A673 (cell line): ENCODE results near the gene ABHD4.

Source experiments
- CTCF ChIP-seq: fragments of 300-800, 200-600 bp; sonication (generic); conservative IDR thresholded peaks from 2 replicates; pipeline ENCODE4 v1.5.1; 2017; ENCODE audit warnings: low read depth, mild to moderate bottlenecking, antibody characterized with exemption, low read length, moderate library complexity, mixed read lengths
- EZH2 ChIP-seq: fragments of 200-600 bp; sonication (generic); IDR thresholded peaks from 2 replicates; pipeline ENCODE4 v1.6.1; 2017; ENCODE audit warnings: borderline replicate concordance, low read depth, mild to moderate bottlenecking, mixed read lengths, antibody characterized with exemption, low read length; ENCODE audit not compliant: poor library complexity, severe bottlenecking

GRCh38 chr14:22634233-22634900, 36.3 kb downstream of the ABHD4 start:
- TF ChIP-seq CTCF = no peak
- TF ChIP-seq EZH2 = no peak
